ENCODE measurements around the gene SHC4. TPM values are rescaled to one million over a fixed set of nuclear protein-coding genes. Genes with fewer than 3 reads are reported as not detected.
"Not testable (repeated sequence)": the region's sequence is repeated elsewhere in the genome, so short reads cannot be mapped to it uniquely, and the experiment has no call there.

Gene SHC4
- total RNA-seq, 2 donors from 2014 or later: 0.29 to 0.58 TPM

GRCh38 chr15:48972750-48973503 lies 9.2 kb upstream of the SHC4 start:
- no peak for DNase-seq
- no peaks in the 10 kb centered on the region for H3K36me3 Mint-ChIP-seq (ENCODE audit: low read depth)
- H3K9me3 ChIP-seq (ENCODE audit: control insufficient read depth, low read length): no peaks in the 10 kb centered on the region
- peaks cover 26% of the 10 kb centered on the region for H3K4me1 Mint-ChIP-seq
- H3K4me1 ChIP-seq (ENCODE audit: control insufficient read depth, insufficient read depth, low read length): peaks cover 2% of the 10 kb centered on the region
- no peaks in the 10 kb centered on the region for H3K9me3 Mint-ChIP-seq
- H3K27ac Mint-ChIP-seq: no peak overlapping the region
- H3K27me3 Mint-ChIP-seq (ENCODE audit: insufficient read depth): peaks cover 22% of the 10 kb centered on the region
- WGBS, 2 experiments (ENCODE audit: insufficient coverage in 1 of 2, insufficient read length in 1 of 2): 94 to 95% methylated on average over 20 to 35 of the region's 35 CpGs
- H3K4me3 ChIP-seq (ENCODE audit: low read length): no peak overlapping the region
- no peaks in the 10 kb centered on the region for H3K36me3 ChIP-seq (ENCODE audit: control insufficient read depth, insufficient read depth, low read length)
- H3K27ac ChIP-seq (ENCODE audit: low read depth, low read length): no peak overlapping the region
- H3K4me3 Mint-ChIP-seq: no peak overlapping the region
- no peak overlapping the region for H3K9ac ChIP-seq (ENCODE audit: extremely low read depth, low read length, poor library complexity, severe bottlenecking)
- no peak for TF ChIP-seq CTCF (conservative IDR thresholded peaks at IDR 0.05)
- no peaks in the 10 kb centered on the region for H3K27me3 ChIP-seq (ENCODE audit: control insufficient read depth, insufficient read depth, low read length, poor library complexity, severe bottlenecking)

GRCh38 chr15:48970926-48971325 lies 7.2 kb upstream of the SHC4 start:
- H3K4me3 Mint-ChIP-seq; H3K4me3 ChIP-seq (ENCODE audit: low read length); H3K27me3 ChIP-seq (ENCODE audit: control insufficient read depth, insufficient read depth, low read length, poor library complexity, severe bottlenecking); H3K9ac ChIP-seq (ENCODE audit: extremely low read depth, low read length, poor library complexity, severe bottlenecking); H3K4me1 ChIP-seq (ENCODE audit: control insufficient read depth, insufficient read depth, low read length); H3K36me3 ChIP-seq (ENCODE audit: control insufficient read depth, insufficient read depth, low read length); H3K9me3 Mint-ChIP-seq; H3K36me3 Mint-ChIP-seq (ENCODE audit: low read depth); H3K27ac ChIP-seq (ENCODE audit: low read depth, low read length); H3K9me3 ChIP-seq (ENCODE audit: control insufficient read depth, low read length); DNase-seq; H3K27ac Mint-ChIP-seq: not testable (repeated sequence)
- H3K4me1 Mint-ChIP-seq: peaks cover 18% of the 10 kb centered on the region
- H3K27me3 Mint-ChIP-seq (ENCODE audit: insufficient read depth): peaks cover 22% of the 10 kb centered on the region
- 71% methylated on average over 1 of the region's 1 CpG; no CpG with 5 or more reads in 1 of the 2 experiments for WGBS, 2 experiments (ENCODE audit: insufficient coverage in 1 of 2, insufficient read length in 1 of 2)

GRCh38 chr15:48968066-48968465 lies 4.3 kb upstream of the SHC4 start:
- H3K4me1 Mint-ChIP-seq: peaks cover 16% of the 10 kb centered on the region
- TF ChIP-seq CTCF (conservative IDR thresholded peaks at IDR 0.05): no peak
- H3K27ac Mint-ChIP-seq: no peak overlapping the region
- H3K9me3 Mint-ChIP-seq: no peaks in the 10 kb centered on the region
- DNase-seq: no peak
- H3K27me3 ChIP-seq (ENCODE audit: control insufficient read depth, insufficient read depth, low read length, poor library complexity, severe bottlenecking): peaks cover 16% of the 10 kb centered on the region
- H3K9me3 ChIP-seq (ENCODE audit: control insufficient read depth, low read length): no peaks in the 10 kb centered on the region
- no peaks in the 10 kb centered on the region for H3K36me3 Mint-ChIP-seq (ENCODE audit: low read depth)
- H3K27me3 Mint-ChIP-seq (ENCODE audit: insufficient read depth): peaks cover 40% of the 10 kb centered on the region
- H3K4me3 Mint-ChIP-seq: no peak overlapping the region
- H3K27ac ChIP-seq (ENCODE audit: low read depth, low read length): no peak overlapping the region
- no peak overlapping the region for H3K9ac ChIP-seq (ENCODE audit: extremely low read depth, low read length, poor library complexity, severe bottlenecking)
- H3K36me3 ChIP-seq (ENCODE audit: control insufficient read depth, insufficient read depth, low read length): no peaks in the 10 kb centered on the region
- no peak overlapping the region for H3K4me3 ChIP-seq (ENCODE audit: low read length)
- 94% methylated on average over 4 of the region's 4 CpGs; no CpG with 5 or more reads in 1 of the 2 experiments for WGBS, 2 experiments (ENCODE audit: insufficient coverage in 1 of 2, insufficient read length in 1 of 2)
- peaks cover 4% of the 10 kb centered on the region for H3K4me1 ChIP-seq (ENCODE audit: control insufficient read depth, insufficient read depth, low read length)

- TF ChIP-seq CTCF (conservative IDR thresholded peaks at IDR 0.05): no peak
These were observed 3.6 kb upstream of the SHC4 start for GRCh38 chr15:48967336-48967735.

More at GRCh38 chr15:48967336-48967735, 3.6 kb upstream of the SHC4 start:
- peaks cover 48% of the 10 kb centered on the region for H3K27me3 Mint-ChIP-seq (ENCODE audit: insufficient read depth)
- H3K4me1 Mint-ChIP-seq: peaks cover 16% of the 10 kb centered on the region
- Histone ChIP-seq H3K4me3 (ENCODE audit: low read length) (no peak overlapping the region), H3K4me1 (ENCODE audit: control insufficient read depth, insufficient read depth, low read length) (peaks cover 4% of the 10 kb centered on the region), H3K9ac (ENCODE audit: extremely low read depth, low read length, poor library complexity, severe bottlenecking) (no peak overlapping the region), H3K27ac (ENCODE audit: low read depth, low read length) (no peak overlapping the region), H3K9me3 (ENCODE audit: control insufficient read depth, low read length) (no peaks in the 10 kb centered on the region), H3K27me3 (ENCODE audit: control insufficient read depth, insufficient read depth, low read length, poor library complexity, severe bottlenecking) (peaks cover 24% of the 10 kb centered on the region), H3K36me3 (ENCODE audit: control insufficient read depth, insufficient read depth, low read length) (no peaks in the 10 kb centered on the region)
- H3K4me3 Mint-ChIP-seq: no peak overlapping the region
- H3K36me3 Mint-ChIP-seq (ENCODE audit: low read depth): no peaks in the 10 kb centered on the region
- no peak for DNase-seq
- no peak overlapping the region for H3K27ac Mint-ChIP-seq
- H3K9me3 Mint-ChIP-seq: no peaks in the 10 kb centered on the region

Data from endodermal cell (in vitro differentiated cells).